Measurements from ENCODE around the gene CHRNA1.
"Not testable (repeated sequence)": the region's sequence is repeated elsewhere in the genome, so short reads cannot be mapped to it uniquely, and the experiment has no call there.

CHRNA1 gene

GRCh38 chr2:174711206-174711605 is 53.1 kb downstream of the CHRNA1 start:
- DNase-seq: no peak

- DNase-seq: not testable (repeated sequence)
Measured at GRCh38 chr2:174709416-174710004, 54.8 kb downstream of the CHRNA1 start.

DNA sequence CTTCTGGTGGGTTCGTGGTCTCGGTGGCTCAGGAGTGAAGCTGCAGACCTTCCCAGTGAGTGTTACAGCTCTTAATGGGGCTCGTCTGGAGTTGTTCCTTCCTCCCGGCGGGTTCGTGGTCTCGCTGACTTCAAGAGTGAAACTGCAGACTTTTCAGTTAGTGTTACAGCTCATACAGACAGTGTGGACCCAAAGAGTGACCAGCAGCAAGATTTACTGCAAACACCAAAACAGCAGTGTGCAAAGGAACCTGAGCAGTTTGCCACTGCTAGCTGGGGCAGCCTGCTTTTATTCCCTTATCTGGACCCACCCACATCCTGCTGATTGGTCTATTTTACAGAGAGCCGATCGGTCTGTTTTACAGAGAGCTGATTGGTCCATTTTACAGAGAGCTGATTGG is 55.6 kb downstream of the CHRNA1 start:
- DNase-seq: no peak

GRCh38 chr2:174705321-174705720 is 59.0 kb downstream of the CHRNA1 start:
- no peak for DNase-seq

- DNase-seq: no peak
Measured at GRCh38 chr2:174704642-174705041, 59.6 kb downstream of the CHRNA1 start.

GRCh38 chr2:174704061-174704460 is 60.2 kb downstream of the CHRNA1 start:
- DNase-seq: no peak

- DNase-seq: no peak
Measured at GRCh38 chr2:174703430-174703829, 60.8 kb downstream of the CHRNA1 start.

DNA sequence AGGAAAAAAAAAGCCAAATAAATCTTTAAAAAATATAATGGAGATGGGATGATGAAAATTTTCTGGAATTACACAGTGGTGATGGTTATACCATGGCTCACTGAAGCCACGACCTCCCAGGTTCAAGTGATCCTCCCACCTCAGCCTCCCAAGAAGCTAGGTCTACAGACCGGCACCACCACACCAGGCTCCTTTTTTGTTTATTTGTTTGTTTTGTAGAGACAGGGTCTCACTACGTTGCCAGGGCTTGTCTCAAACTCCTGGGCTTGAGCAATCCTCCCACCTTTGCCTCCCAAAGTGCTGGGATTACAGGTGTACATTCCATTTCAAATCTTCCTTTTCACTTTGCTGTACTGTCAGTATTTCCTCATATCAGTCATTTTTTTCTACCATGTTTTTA is 61.7 kb downstream of the CHRNA1 start:
- DNase-seq: no peak

- peak; percentile 70 for DNase-seq
Measured at GRCh38 chr2:174699993-174700766, 64.1 kb downstream of the CHRNA1 start.

Measured in CD4-positive, alpha-beta T cell treated with Interleukin-17A for 1 hour (primary cell).